Measurements from ENCODE around the gene FBXL20.

FBXL20 gene

GRCh38 chr17:39205112-39205526 is 196.3 kb downstream of the FBXL20 start:
- H3K27ac ChIP-seq (ENCODE audit: low read length) = no peak overlapping the region
- H3K9ac ChIP-seq (ENCODE audit: low read length) = no peak overlapping the region
- H3K4me1 ChIP-seq (ENCODE audit: control insufficient read depth, low read depth, low read length) = peaks cover 14% of the 10 kb centered on the region
- peaks cover 1% of the 10 kb centered on the region for H3K27me3 ChIP-seq (ENCODE audit: control insufficient read depth, insufficient read depth, low read length)
- peaks cover 46% of the 10 kb centered on the region for H3K36me3 ChIP-seq (ENCODE audit: control insufficient read depth, low read depth, low read length)
- H3K4me3 ChIP-seq (ENCODE audit: low read length) = no peak overlapping the region
- no peaks in the 10 kb centered on the region for H3K9me3 ChIP-seq (ENCODE audit: control insufficient read depth, low read depth, low read length)

GRCh38 chr17:39204245-39204644 is 197.2 kb downstream of the FBXL20 start:
- no peaks in the 10 kb centered on the region for H3K27me3 ChIP-seq (ENCODE audit: control insufficient read depth, insufficient read depth, low read length)
- peaks cover 46% of the 10 kb centered on the region for H3K36me3 ChIP-seq (ENCODE audit: control insufficient read depth, low read depth, low read length)
- peaks cover 14% of the 10 kb centered on the region for H3K4me1 ChIP-seq (ENCODE audit: control insufficient read depth, low read depth, low read length)
- H3K9me3 ChIP-seq (ENCODE audit: control insufficient read depth, low read depth, low read length) = no peaks in the 10 kb centered on the region
- H3K9ac ChIP-seq (ENCODE audit: low read length) = no peak overlapping the region
- H3K27ac ChIP-seq (ENCODE audit: low read length) = no peak overlapping the region
- no peak overlapping the region for H3K4me3 ChIP-seq (ENCODE audit: low read length)

Data from iPS-18a (cell line).